ENCODE results near the gene ZFYVE21. TPM values are rescaled to one million over a fixed set of nuclear protein-coding genes. Genes with fewer than 3 reads are reported as not detected.

The ZFYVE21 gene
- total RNA-seq, 1 experiment from 2014 or later = 45.7 TPM

DNA sequence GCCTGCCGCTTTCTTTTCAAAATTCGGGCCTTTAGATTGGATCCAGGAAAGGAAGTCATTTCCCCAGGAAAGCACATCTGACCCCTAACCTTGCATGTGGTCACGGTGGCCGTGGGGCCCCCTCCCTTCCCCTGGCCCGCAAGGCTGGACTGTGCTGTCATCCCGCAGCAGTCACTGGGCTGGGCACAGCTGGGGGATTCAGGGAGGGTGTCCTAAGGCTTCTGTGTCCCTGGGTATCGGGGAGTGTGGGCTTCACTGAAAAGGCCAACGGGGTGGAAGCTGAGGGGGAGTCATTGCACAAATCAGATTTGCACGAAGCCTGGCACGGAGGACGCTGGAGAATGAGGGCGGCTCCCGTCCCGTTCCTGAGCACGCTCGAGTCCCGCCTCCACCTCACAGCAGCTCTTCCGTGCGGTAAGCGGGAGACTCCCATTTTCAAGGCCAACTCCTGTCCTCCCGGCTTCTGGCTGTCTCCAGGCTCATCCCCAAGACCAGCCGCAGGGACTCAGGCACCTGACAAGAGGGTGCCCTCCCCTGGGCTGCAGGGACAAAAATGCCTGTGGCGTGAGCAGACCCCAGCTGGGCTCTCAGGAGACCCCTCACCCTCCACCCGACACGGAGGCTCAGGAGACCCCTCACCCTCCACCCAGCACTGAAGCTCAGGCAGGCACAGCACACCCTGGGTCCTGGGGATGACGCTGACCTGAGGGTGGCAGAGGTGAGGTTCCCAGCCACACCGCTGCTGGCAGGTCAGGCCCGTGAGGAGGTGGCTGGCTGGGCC, 9.9 kb upstream of the ZFYVE21 start:
- Mint-ChIP-seq H3K36me3 (ENCODE audit: insufficient read depth, unreplicated experiment) (peaks cover 52% of the 10 kb centered on the region), H3K27me3 (ENCODE audit: unreplicated experiment) (no peaks in the 10 kb centered on the region), H3K9me3 (ENCODE audit: low read depth, unreplicated experiment) (no peaks in the 10 kb centered on the region), H3K27ac (ENCODE audit: unreplicated experiment) (no peak overlapping the region), H3K4me3 (ENCODE audit: low read depth, unreplicated experiment) (no peak overlapping the region), H3K4me1 (ENCODE audit: low read depth, unreplicated experiment) (no peaks in the 10 kb centered on the region)
- TF ChIP-seq, protein P1, sequence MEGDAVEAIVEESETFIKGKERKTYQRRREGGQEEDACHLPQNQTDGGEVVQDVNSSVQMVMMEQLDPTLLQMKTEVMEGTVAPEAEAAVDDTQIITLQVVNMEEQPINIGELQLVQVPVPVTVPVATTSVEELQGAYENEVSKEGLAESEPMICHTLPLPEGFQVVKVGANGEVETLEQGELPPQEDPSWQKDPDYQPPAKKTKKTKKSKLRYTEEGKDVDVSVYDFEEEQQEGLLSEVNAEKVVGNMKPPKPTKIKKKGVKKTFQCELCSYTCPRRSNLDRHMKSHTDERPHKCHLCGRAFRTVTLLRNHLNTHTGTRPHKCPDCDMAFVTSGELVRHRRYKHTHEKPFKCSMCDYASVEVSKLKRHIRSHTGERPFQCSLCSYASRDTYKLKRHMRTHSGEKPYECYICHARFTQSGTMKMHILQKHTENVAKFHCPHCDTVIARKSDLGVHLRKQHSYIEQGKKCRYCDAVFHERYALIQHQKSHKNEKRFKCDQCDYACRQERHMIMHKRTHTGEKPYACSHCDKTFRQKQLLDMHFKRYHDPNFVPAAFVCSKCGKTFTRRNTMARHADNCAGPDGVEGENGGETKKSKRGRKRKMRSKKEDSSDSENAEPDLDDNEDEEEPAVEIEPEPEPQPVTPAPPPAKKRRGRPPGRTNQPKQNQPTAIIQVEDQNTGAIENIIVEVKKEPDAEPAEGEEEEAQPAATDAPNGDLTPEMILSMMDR (IDR thresholded peaks at IDR 0.05; ENCODE audit: unreplicated experiment) = no peak
- CTCF ChIA-PET = no interaction called here
- DNase-seq = no peak
- intact Hi-C loops (cut with micrococcal nuclease; ENCODE audit: unreplicated experiment) = no loop called here
- BruUV-seq (replicated peaks) = no TSS peak

GRCh38 chr14:103706551-103707328, 8.9 kb upstream of the ZFYVE21 start:
- TF ChIP-seq, protein P1 (IDR thresholded peaks at IDR 0.05; ENCODE audit: unreplicated experiment) = no peak
- H3K9me3 Mint-ChIP-seq (ENCODE audit: low read depth, unreplicated experiment) = no peaks in the 10 kb centered on the region
- H3K36me3 Mint-ChIP-seq (ENCODE audit: insufficient read depth, unreplicated experiment) = peaks cover 58% of the 10 kb centered on the region
- H3K27ac Mint-ChIP-seq (ENCODE audit: unreplicated experiment) = no peak overlapping the region
- H3K27me3 Mint-ChIP-seq (ENCODE audit: unreplicated experiment) = no peaks in the 10 kb centered on the region
- no peak for DNase-seq
- H3K4me1 Mint-ChIP-seq (ENCODE audit: low read depth, unreplicated experiment) = no peaks in the 10 kb centered on the region
- CTCF ChIA-PET = no interaction called here
- intact Hi-C loops (cut with micrococcal nuclease; ENCODE audit: unreplicated experiment) = no loop called here
- no TSS peak for BruUV-seq (replicated peaks)
- H3K4me3 Mint-ChIP-seq (ENCODE audit: low read depth, unreplicated experiment) = no peak overlapping the region

DNA sequence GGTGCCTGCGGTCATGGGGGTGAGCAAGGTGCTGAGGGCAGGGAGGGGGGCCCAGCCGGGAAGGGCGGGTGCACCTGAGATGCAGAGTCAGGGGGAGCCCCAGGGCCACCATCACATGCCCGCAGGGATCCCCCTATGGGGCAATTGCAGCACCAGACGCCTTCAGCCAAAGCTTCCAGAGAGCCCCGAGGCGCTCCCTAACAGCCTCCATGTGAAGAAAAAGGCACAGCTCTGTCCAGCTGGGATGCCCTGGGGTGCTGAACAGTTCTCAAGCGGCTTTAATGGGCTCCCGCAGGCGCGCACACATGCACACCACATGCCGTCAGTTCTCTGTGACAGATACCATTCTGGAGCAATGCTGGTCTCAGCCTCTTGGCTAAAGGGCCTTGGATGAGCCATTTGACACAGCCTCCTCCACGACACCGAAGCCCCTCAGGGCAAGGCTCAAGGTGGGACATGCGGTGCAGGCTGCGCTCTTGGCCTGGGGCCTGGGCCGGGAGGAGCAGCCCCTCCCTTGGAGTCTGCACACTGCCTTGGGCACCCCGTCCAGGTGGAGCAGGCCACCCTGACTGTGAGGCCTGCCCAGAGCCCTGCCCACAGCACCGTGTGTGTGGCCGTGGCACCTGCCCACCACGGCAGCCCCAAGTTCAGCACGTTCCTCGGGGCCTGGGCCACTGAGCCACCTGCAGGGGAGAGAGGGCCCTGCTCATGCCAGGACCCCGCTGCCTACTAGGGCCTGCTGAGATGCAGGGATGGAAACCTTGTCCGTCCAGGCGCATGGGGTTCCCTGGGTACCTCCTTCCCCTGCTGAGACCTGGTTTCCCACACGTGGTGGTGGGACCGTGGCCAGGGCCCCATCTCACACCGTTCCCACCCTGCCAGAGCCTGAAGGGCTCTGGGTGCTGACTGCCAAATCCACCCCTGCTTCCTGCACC, 8.0 kb upstream of the ZFYVE21 start:
- Mint-ChIP-seq H3K4me3 (ENCODE audit: low read depth, unreplicated experiment) (no peak overlapping the region), H3K27me3 (ENCODE audit: unreplicated experiment) (no peaks in the 10 kb centered on the region), H3K9me3 (ENCODE audit: low read depth, unreplicated experiment) (no peaks in the 10 kb centered on the region), H3K36me3 (ENCODE audit: insufficient read depth, unreplicated experiment) (peaks cover 52% of the 10 kb centered on the region), H3K27ac (ENCODE audit: unreplicated experiment) (no peak overlapping the region), H3K4me1 (ENCODE audit: low read depth, unreplicated experiment) (no peaks in the 10 kb centered on the region)
- BruUV-seq (replicated peaks) = no TSS peak
- DNase-seq = no peak
- intact Hi-C loops (cut with micrococcal nuclease; ENCODE audit: unreplicated experiment) = no loop called here
- TF ChIP-seq, protein P1 (IDR thresholded peaks at IDR 0.05; ENCODE audit: unreplicated experiment) = no peak
- CTCF ChIA-PET = no interaction called here

- no peaks in the 10 kb centered on the region for H3K9me3 Mint-ChIP-seq (ENCODE audit: low read depth, unreplicated experiment)
- peaks cover 48% of the 10 kb centered on the region for H3K36me3 Mint-ChIP-seq (ENCODE audit: insufficient read depth, unreplicated experiment)
- H3K27me3 Mint-ChIP-seq (ENCODE audit: unreplicated experiment) = no peaks in the 10 kb centered on the region
- peaks cover 7% of the 10 kb centered on the region for H3K4me1 Mint-ChIP-seq (ENCODE audit: low read depth, unreplicated experiment)
- H3K27ac Mint-ChIP-seq (ENCODE audit: unreplicated experiment) = no peak overlapping the region
- intact Hi-C loops (cut with micrococcal nuclease; ENCODE audit: unreplicated experiment) = no loop called here
- TF ChIP-seq, protein P1 (IDR thresholded peaks at IDR 0.05; ENCODE audit: unreplicated experiment) = no peak
- no TSS peak for BruUV-seq (replicated peaks)
- CTCF ChIA-PET = no interaction called here
- DNase-seq = no peak
- no peak overlapping the region for H3K4me3 Mint-ChIP-seq (ENCODE audit: low read depth, unreplicated experiment)
These were observed 6.8 kb upstream of the ZFYVE21 start for GRCh38 chr14:103708750-103709187.
